ENCODE results near the gene DYNC1H1. TPM values are rescaled to one million over a fixed set of nuclear protein-coding genes. Genes with fewer than 3 reads are reported as not detected.

Gene DYNC1H1
- total and polyA plus RNA-seq, 12 donors = 202 to 509 (median 348) TPM

DNA sequence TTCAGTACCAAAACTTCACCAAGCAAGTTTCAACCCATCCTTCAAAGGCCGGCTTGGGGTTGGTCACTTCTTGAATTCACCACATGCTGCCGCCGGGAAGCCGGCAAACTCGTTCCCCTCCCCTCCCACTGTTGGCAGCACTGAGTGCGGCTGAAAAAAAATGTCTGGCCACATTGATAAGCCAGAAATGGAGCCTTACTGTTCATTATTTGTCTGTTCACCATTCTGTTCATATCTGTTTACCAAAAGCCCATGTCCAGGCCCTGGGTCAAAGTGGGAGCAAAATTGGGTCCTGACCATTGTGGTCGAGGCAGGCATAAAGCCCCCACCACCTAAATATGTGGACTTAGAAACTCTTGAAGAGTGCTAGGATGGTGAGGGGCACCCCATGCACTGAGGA is 129.7 kb downstream of the DYNC1H1 start:
- intact Hi-C loops (cut with DNase I) = loop anchor here (5.0 to 10.0 kb wide), 2 partner anchors 47 to 389 kb away; no protein-coding TSS in a partner anchor
- Histone ChIP-seq H3K4me1 (replicated peaks in 1 of 2) (no peaks in the 10 kb centered on the region), H3K27ac (no peak overlapping the region), H3K9me3 (replicated peaks in 1 of 3) (no peaks in the 10 kb centered on the region), H3K27me3 (no peaks in the 10 kb centered on the region), H3K36me3 (replicated peaks in 1 of 2) (no peaks in the 10 kb centered on the region), H3K4me3 (no peak overlapping the region)
- 74 to 85% (median 76%) methylated on average over 7 of the region's 7 CpGs for WGBS, 4 donors
- TF ChIP-seq POLR2A (IDR thresholded peaks at IDR 0.05) = no peak
- DNase-seq = no peak

- TF ChIP-seq POLR2A (IDR thresholded peaks at IDR 0.05) = no peak
- TF ChIP-seq CTCF (IDR thresholded peaks at IDR 0.05) = no peak
- intact Hi-C loops (cut with DNase I) = loop anchor here in 1 of 2 donors (5.0 to 10.0 kb wide), 3 partner anchors 33 to 391 kb away; no protein-coding TSS in a partner anchor
- 70 to 78% (median 72%) methylated on average over 5 to 6 of the region's 6 CpGs for WGBS, 4 donors
- Histone ChIP-seq H3K27me3 (no peaks in the 10 kb centered on the region), H3K4me3 (no peak overlapping the region), H3K36me3 (replicated peaks in 1 of 2) (no peaks in the 10 kb centered on the region), H3K9me3 (replicated peaks in 1 of 3) (no peaks in the 10 kb centered on the region), H3K4me1 (replicated peaks in 1 of 2) (no peaks in the 10 kb centered on the region), H3K27ac (no peak overlapping the region)
- DNase-seq = no peak
Observed at GRCh38 chr14:102095231-102095870, 131.0 kb downstream of the DYNC1H1 start.

DNA sequence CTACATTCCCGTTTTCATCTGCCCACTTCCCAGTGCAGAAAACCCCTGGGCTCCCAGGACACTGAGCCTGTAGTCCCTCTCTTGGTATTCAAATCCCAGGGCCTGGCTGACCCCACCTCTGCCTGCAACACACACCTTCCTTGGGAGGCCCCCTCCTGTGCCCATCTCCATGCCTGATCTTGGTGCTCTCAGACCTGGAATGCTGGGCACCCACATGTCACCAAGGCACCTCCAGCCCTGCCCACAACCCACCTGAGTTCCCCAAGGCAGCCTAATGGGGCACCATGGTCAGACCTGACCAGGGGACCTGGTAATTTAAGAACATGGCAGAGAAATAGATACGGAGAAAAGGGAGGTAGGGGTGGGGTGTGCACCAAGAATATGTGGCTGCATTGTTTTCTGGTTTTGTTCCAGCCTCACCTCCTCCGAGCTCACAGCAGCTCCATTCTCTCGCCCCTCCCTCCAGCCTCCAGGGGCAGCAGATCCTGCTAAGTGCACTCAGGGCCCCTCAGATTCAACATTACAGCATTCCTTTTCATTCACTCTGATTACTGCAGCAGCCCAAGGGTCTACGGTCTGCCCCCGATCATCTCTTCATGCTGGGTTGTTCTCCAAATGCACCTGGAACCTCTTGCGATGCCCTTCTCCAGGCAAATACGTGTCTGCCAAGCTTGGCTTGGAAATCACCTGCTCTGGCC is 131.6 kb downstream of the DYNC1H1 start:
- no peak for DNase-seq

GRCh38 chr14:102096569-102097188 is 132.3 kb downstream of the DYNC1H1 start:
- intact Hi-C loops (cut with DNase I) = loop anchor here in 1 of 2 donors (5.0 to 10.0 kb wide), 3 partner anchors 34 to 392 kb away; no protein-coding TSS in a partner anchor
- H3K27me3 ChIP-seq = no peaks in the 10 kb centered on the region
- H3K36me3 ChIP-seq (replicated peaks in 1 of 2) = no peaks in the 10 kb centered on the region
- DNase-seq = peak; percentile 82 to 95 (median 89)
- no peaks in the 10 kb centered on the region for H3K9me3 ChIP-seq (replicated peaks in 1 of 3)
- no peak overlapping the region for H3K27ac ChIP-seq
- H3K4me1 ChIP-seq (replicated peaks in 1 of 2) = no peaks in the 10 kb centered on the region
- 26 to 35% (median 30%) methylated on average over 12 of the region's 12 CpGs for WGBS, 4 donors
- TF ChIP-seq CTCF (IDR thresholded peaks at IDR 0.05) = peak; percentile 54 to 88 (median 83)
- TF ChIP-seq POLR2A (IDR thresholded peaks at IDR 0.05) = no peak
- H3K4me3 ChIP-seq = no peak overlapping the region

More for the DNA sequence above, 131.6 kb downstream of the DYNC1H1 start:
- WGBS, 4 donors = 50 to 59% (median 55%) methylated on average over 8 of the region's 8 CpGs
- Histone ChIP-seq H3K4me3 (no peak overlapping the region), H3K9me3 (replicated peaks in 1 of 3) (no peaks in the 10 kb centered on the region), H3K4me1 (replicated peaks in 1 of 2) (no peaks in the 10 kb centered on the region), H3K27ac (no peak overlapping the region), H3K36me3 (replicated peaks in 1 of 2) (no peaks in the 10 kb centered on the region), H3K27me3 (no peaks in the 10 kb centered on the region)
- intact Hi-C loops (cut with DNase I) = loop anchor here in 1 of 2 donors (5.0 to 10.0 kb wide), 3 partner anchors 34 to 391 kb away; no protein-coding TSS in a partner anchor
- TF ChIP-seq CTCF (IDR thresholded peaks at IDR 0.05) = no peak
- no peak for TF ChIP-seq POLR2A (IDR thresholded peaks at IDR 0.05)

Data from adrenal gland (tissue), 12 donors.